ENCODE measurements around the gene THOC6.

DNA sequence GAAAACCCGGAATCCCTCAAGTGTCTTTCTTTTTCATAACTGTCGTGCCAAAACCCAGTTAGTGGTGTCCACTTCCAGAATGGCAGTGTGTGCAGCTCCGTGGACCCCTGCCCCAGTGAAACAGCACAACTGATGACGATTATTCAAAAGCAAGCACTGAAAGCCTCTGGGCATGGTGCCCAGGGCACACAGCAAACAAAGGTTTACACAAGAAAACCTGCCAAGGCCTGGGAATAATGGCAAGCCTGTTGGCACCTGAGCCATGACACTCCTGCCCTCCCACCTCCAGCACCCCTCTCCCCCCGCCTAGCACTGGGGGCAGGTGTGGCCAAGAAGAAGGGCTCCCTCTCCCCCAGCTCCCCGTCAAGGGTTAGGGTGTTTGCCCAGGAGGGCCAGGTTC is 46.4 kb upstream of the THOC6 start:
- TF ChIP-seq, protein P1, sequence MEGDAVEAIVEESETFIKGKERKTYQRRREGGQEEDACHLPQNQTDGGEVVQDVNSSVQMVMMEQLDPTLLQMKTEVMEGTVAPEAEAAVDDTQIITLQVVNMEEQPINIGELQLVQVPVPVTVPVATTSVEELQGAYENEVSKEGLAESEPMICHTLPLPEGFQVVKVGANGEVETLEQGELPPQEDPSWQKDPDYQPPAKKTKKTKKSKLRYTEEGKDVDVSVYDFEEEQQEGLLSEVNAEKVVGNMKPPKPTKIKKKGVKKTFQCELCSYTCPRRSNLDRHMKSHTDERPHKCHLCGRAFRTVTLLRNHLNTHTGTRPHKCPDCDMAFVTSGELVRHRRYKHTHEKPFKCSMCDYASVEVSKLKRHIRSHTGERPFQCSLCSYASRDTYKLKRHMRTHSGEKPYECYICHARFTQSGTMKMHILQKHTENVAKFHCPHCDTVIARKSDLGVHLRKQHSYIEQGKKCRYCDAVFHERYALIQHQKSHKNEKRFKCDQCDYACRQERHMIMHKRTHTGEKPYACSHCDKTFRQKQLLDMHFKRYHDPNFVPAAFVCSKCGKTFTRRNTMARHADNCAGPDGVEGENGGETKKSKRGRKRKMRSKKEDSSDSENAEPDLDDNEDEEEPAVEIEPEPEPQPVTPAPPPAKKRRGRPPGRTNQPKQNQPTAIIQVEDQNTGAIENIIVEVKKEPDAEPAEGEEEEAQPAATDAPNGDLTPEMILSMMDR (IDR thresholded peaks at IDR 0.05): no peak
- no peak for TF ChIP-seq POLR2AphosphoS5 (IDR thresholded peaks at IDR 0.05)
- TF ChIP-seq EP300 (IDR thresholded peaks at IDR 0.05; ENCODE audit: low read depth): no peak
- TF ChIP-seq POLR2A (IDR thresholded peaks at IDR 0.05): no peak

All from transverse colon (tissue), 4 donors.